HG03469 (cell line): ENCODE results near the gene CFAP20DC.
"Not testable (repeated sequence)": the region's sequence is repeated elsewhere in the genome, so short reads cannot be mapped to it uniquely, and the experiment has no call there.

Experiments
- ATAC-seq: cut with Tn5 transposase; IDR thresholded peaks from one replicate; pipeline ENCODE4 v1.9.1; 2021; ENCODE audit warnings: mild to moderate bottlenecking, moderate library complexity, moderate number of reproducible peaks; ENCODE audit not compliant: unreplicated experiment

The CFAP20DC gene

GRCh38 chr3:59049671-59050331 is at the start of gene CFAP20DC:
Gene CFAP20DC, minus strand, starts transcription at chr3:59050025. Its CDS starts 394 bp downstream, at chr3:59049631.
- peak; percentile 98 for ATAC-seq

DNA sequence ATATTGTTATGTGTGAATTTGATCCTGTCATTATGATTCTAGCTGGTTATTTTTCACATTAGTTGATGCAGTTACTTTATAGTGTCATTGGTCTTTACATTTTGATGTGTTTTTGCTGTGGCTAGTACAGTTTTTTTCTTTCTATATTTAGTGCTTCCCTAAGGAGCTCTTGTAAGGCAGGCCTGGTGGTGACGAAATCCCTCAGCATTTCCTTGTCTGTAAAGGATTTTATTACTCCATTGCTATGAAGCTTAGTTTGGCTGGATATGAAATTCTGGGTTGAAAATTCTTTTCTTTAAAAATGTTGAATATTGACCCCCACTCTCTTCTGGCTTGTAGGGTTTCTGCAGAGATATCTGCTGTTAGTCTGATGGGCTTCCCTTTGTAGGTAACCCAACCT is 48.7 kb upstream of the CFAP20DC start:
- ATAC-seq: not testable (repeated sequence)

GRCh38 chr3:59094446-59094845 is 44.6 kb upstream of the CFAP20DC start:
- ATAC-seq: no peak

DNA sequence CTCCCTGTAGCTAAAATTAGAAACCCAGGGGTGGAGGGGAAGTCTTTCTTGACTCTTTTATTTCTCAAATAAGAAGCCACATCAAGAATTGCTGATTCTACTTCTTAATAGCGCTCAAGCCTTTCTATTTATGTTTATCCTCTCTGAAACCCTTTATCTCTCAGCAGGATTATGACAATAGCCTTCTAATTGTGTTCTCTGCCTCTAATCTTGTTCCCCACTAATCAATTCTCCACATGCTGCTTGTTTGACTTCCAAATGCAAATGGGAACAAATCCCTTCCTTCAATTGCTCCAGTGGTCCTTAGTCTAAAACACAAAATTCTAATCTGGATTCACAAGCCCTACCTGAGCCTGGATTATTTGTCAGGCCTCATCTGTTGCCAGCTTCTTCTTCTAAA is 43.7 kb upstream of the CFAP20DC start:
- ATAC-seq: no peak

- no peak for ATAC-seq
These were observed 38.9 kb upstream of the CFAP20DC start for GRCh38 chr3:59088761-59089160.

- no peak for ATAC-seq
These were observed 36.2 kb upstream of the CFAP20DC start for GRCh38 chr3:59085976-59086375.

DNA sequence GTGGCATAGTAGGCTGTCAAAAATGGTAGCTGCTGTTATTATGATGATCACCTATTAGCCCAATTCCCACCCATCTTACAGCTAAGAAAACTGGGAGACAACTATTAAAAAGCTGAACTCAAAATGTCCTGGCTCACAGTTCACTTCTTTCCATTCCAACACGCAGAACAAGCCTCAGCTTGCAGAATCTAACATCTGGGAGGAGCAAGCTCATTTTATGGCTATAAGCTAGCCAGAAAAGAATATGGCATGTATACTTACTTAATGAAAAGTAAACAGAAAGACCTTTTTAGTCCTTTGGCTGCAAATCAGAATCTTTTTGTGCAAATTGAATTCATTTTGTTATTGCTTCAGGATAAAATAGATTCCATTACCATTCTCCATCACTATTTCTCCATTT is 34.8 kb upstream of the CFAP20DC start:
- ATAC-seq: no peak

DNA sequence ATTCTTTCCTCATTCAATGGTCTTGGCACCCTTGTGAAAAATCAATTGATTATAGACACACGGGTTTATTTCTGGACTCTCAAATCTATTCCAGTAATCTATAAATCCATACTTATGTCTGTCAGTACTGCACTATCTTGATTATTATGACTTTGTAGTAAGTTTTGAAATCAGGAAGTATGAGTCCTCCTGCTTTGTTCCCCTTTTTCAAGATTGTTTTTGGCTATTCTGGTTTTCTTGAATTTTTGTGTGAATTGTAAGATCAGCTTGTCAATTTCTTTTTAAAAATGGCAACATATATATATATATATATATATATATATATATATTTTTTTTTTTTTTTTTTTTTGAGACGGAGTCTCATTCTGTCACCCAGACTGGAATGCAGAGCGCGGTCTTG is 32.3 kb upstream of the CFAP20DC start:
- no peak for ATAC-seq

- ATAC-seq: no peak
These were observed 31.2 kb upstream of the CFAP20DC start for GRCh38 chr3:59081071-59081470.

- no peak for ATAC-seq
These were observed 30.1 kb upstream of the CFAP20DC start for GRCh38 chr3:59079962-59080361.

GRCh38 chr3:59074764-59075163 is 24.9 kb upstream of the CFAP20DC start:
- ATAC-seq: no peak

- no peak for ATAC-seq
These were observed 22.9 kb upstream of the CFAP20DC start for GRCh38 chr3:59072681-59073080.

DNA sequence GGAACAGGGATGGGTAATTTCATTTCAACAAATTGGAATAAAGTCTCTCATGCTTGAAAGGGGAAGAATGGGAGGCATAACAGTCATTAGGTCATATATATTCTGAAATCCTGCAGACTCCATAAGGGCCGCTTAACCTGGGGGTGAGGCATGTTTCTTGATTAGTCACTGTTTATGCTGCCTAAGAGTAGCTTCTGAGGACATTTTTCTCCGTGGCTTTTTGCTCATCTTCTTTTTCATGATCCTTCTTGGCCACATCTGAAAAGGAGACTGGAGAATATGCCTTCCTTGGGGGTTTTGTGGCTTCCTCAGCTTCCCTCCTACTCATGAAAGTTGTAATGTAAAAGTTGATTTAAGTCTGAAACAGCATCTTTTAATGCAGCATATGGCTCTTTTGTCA is 20.0 kb upstream of the CFAP20DC start:
- no peak for ATAC-seq

DNA sequence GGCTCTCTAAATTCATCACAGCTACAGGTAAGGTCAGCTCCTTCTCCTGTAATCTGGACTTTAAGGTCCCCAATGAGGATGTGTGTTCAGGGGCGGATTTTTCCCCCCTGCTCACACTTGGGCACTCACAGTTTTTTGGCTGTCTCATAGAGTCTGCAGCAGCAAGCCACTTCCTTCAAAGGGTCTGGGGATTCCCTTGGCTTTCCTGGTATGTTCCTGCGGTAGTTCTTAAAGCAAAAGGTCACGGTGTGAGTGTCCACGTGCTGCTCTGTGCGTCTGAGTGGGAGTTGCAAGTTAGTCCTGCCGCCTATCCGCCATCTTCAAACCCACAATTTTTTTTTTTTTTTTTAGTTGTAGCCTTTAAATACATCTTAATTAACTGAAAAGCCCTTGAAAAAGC is 15.4 kb upstream of the CFAP20DC start:
- no peak for ATAC-seq

- no peak for ATAC-seq
These were observed 14.9 kb upstream of the CFAP20DC start for GRCh38 chr3:59064728-59065127.

- no peak for ATAC-seq
These were observed 14.5 kb upstream of the CFAP20DC start for GRCh38 chr3:59064276-59064675.

DNA sequence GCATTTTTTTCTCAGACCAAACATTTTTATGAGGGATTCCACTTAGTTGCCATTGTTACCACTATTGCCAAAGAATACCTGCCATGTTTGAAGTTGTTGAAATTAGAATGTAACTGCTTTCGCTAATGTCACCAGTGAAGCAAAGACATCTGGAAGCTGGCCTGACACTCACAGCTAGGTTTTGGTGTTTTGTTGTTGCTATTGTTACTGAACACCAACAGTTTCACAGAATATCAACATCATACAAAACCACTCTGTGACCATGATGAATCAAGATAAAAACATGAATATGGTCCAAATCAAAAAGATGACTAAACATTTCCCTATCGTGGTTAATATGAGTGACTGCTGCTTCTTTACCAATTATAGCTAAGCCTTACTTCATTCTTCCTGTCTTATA is 6.9 kb upstream of the CFAP20DC start:
- ATAC-seq: no peak

- ATAC-seq: no peak
These were observed 3.1 kb upstream of the CFAP20DC start for GRCh38 chr3:59052803-59053411.

DNA sequence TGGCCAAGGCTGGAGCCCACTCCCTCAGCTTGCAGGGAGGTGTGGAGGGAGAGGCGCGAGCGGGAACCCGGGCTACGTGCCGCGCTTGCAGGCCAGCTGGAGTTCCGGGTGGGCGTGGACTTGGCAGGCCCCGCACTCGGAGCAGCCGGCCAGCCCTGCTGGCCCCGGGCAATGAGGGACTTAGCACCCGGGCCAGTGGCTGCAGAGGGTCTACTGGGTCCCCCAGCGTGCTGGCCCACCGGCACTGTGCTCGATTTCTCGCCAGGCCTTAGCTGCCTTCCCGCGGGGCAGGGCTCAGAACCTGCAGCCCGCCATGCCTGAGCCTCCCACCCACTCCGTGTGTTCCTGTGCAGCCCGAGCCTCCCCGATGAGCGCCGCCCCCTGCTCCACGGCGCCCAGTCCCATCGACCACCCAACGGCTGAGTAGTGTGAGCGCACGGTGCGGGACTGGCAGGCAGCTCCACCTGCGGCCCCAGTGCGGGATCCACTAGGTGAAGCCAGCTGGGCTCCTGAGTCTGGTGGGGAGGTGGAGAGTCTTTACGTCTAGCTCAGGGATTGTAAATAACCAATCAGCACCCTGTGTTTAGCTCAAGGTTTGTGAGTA is 1.1 kb upstream of the CFAP20DC start:
- ATAC-seq: not testable (repeated sequence)

GRCh38 chr3:59046839-59047238 is 3.0 kb downstream of the CFAP20DC start:
- ATAC-seq: no peak

- ATAC-seq: no peak
These were observed 6.4 kb downstream of the CFAP20DC start for GRCh38 chr3:59043391-59043790.

GRCh38 chr3:59040902-59041301 is 8.9 kb downstream of the CFAP20DC start:
- no peak for ATAC-seq
